Medulla oblongata (tissue), 1 donor: ENCODE data around the gene BARHL1.
"Not testable (repeated sequence)": the region's sequence is repeated elsewhere in the genome, so short reads cannot be mapped to it uniquely, and the experiment has no call there.

Experiments
- DNase-seq: peaks from one replicate; pipeline ENCODE4 v3.0.0-alpha.2; 2015; ENCODE audit errors: extremely low spot score

Gene BARHL1

DNA sequence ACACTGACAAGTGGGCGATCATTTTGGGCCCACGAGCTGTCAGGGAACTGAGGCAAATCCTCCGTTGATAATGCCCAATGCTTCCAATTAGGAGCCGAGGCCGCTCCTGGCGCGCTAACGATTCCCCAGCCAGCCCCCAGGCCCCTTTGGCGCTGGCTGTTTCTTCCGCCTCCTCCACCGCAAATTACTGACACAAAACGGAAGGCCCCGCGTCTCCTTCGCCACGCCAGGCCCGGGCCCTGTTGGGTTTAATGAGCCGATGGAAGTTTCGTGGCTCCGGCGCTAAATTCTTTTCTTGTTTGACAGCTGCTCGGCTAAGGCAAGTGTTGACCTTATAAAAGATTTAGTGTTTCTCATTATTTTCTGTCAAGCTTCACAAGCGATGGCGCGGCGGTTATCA is 25.7 kb upstream of the BARHL1 start:
- DNase-seq: no peak

DNA sequence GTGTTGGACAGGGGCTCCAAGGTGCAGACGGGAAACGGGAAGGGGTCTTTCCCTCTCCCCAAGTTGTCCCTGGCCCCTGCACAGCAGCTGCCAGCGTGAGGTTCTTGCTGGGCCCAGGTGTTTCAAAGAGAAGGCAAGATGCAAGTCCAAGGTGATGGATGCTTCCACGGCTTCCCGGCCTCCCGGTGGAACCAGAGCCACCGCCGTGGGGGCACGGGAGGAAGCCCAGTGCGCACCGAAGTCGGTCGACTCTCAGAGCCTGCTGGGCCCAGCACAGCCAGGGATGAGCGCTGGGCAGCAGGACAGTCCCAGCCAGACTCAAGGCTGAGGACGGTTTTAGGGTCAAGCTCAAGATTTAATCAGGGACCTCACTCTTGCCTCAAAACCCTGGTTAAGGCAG is 25.2 kb upstream of the BARHL1 start:
- no peak for DNase-seq

DNA sequence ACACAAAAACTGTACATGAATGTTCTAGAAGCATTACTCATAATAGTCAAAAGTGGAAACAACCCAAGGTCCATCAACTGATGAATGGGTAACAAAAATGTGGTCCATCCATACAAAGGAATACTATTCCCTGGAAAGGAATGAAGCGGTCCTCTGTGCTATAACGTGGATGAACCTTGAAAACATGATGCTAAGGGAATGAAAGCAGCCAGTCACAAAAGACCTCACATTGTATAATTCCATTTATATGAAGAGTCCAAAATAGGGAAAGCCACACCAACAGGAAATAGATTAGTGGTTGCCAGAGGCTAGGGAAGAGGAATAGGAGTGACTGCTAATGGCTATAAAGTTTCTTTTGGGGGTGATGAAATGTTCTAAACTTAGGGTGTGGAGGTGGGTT is 22.7 kb upstream of the BARHL1 start:
- DNase-seq: no peak

DNA sequence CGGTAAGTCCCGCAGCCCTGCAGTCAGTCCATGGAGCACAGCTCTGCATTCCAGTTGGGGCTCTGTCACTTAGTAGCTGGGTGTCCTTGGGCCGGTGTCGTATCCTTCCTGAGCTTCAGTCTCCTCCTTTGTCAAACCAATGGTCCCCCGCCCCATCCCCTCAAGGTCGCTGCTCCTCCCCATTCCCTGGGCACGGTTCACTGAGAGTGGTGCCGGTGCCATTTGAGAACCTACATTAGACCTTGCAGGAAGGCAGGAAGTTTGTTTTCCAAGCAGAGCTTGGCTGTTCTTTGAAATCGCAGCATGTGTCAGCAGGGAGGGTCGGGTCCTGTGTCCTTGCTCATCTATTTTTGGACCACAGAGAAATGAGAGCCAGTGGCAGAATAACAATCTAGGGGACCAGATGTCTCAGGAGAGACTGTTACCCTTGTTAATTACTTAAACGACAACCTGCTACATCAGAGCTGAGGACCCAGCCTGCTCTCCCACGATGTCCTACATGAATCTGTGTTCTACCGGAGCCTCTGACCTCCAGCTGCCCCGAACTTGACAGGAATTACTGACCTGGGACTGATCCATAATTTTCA is 21.7 kb upstream of the BARHL1 start:
- no peak for DNase-seq

DNA sequence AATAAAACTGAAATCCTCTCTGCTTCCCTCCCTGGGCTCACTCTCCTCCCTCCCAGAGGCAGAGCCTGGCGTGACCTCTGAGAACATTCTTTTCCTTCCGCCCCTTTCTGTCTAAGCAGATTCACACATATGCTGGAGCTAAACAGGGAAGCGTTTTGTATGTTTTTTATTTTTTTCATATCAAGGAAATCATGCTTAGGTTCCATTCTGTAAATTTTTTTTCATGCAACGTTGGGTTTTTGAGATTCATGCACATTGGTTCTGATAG is 20.2 kb upstream of the BARHL1 start:
- no peak for DNase-seq

DNA sequence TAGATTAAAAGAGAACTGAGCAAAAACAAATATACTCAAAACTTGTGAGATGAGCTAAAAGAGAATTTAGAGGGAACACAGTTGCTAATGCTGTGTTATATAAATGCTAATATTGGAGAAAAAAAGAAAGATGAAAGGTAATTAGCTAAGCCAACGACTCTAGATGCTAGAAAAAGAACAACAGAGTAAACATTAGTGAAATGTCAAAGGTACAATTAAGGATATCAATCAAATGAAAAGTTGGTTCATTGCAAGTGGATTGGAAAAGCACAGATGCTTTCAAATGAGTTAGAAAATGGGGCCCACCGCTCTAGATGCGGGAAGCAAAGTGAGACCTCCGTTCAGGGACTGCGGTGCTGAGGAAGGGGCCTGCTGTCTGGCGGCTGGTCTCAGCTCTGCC is 17.9 kb upstream of the BARHL1 start:
- no peak for DNase-seq

DNA sequence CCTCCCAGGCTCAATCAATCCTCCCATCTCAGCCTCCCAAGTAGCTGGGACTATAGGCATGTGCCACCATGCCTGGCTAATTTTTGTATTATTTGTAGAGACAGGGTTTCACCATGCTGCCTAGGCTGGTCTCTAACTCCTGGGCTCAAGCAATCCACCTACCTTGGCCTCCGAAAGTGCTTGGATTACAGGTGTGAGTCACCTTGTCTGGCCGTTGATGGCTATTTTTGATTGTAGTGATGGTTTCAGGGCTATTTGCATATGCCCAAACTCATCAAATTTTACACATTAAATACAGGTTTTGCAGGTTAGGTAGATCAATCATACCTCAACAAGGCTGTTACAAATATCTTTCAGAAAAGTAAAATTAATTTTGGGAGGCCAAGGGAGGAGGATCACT is 13.6 kb upstream of the BARHL1 start:
- not testable (repeated sequence) for DNase-seq

DNA sequence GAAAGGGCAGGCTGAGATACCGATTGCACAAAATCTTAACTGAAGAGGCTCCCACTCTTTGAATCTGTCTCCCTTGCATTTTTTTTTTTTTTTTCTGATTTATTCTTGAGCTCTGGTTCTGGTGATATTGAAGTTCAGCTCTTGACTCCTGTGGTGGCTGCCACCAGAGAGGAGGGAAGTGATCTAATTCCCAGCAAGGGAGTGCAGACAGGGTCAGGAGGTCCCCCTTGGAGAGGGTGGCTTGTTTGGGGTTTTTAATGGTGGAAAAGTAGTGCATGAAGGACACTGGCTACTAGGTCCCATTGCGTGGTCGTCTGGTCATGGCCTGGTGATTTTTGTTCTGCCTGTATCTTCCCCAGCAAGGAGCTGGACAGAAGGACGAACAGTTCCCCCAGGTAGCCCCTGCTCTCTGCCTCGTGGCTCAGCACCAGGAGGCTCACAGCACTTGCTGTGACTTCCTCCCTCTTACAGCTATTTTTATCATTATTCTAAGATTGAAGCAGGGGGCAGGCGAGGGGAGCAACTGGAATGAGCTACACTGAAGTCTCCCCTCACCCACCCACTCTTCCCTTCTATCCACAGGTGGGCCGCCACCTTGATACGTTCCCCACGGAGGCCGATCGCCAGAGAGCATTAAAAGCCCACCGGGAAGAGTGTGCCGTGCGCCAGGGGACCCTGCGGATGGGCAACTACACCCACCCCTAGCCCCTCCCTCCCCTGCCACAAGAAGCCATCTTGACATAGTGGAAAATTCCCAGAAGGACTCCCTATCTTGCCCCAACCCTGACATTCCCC is 10.4 kb upstream of the BARHL1 start:
- DNase-seq: no peak

DNA sequence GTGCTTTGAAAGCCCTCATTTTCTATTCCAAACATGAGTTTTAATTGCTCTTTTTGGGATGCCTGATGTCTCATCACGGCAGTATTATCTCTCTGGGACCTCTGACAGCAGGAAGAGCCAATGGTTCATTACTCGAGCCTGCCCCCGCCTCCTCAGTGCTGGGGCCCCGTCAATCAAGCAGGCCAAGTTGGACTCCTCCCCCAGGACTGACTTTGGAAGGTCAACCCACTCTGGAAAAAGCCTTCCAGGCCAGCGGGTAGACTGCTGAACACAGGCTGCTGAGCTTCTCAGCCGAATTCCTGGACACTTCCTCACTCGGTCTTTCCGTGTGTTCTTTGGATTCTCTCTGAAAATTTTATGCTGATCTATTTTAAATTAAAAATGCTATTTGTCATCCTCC is 9.5 kb upstream of the BARHL1 start:
- no peak for DNase-seq

DNA sequence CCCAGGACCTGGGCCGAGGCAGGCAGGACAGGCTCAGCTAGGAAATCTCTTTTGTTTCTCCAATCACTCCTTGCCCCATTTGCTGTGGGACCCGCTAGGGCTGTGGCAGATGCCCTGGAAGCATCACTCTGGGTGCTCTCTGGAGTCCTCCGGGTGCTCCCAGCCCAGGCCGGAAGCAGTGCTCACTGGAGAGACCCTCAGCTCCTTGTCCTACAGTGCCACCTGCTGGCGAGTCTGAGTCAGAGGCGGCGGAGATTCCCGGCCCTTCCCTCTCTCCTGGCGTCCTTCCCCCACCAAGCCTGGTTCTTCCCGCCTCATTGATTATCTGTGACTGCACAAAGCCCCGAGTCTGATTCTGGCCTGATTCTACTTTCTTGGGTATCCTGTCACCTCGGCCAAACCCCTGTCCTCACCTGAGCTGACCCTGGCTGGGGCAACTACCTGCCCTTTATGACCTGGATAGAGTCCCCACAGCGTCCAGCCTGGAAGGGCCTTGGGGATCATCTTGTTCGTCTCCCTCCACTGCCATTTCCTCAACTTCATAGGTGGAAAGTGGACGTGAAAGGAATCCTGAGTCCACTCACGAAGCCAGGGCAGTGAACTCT is 7.3 kb upstream of the BARHL1 start:
- DNase-seq: peak; percentile 73

DNA sequence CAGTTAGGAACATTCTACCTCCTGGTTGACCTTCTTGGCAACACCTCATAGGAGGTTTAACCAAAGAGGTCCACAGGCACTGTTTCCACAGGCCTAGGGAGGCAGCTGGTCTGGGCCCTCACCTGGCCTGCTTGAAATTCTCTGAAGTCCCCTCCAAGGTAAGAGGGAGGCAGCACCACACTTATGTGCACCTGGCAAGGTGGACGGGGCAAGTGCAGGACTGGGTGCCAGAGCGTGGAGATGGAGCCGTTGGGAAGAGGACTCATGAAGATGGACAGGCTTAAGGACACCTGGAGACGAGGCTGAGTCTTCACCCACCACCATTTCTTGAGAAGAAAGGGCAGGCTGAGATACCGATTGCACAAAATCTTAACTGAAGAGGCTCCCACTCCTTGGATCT is 6.6 kb upstream of the BARHL1 start:
- DNase-seq: no peak

DNA sequence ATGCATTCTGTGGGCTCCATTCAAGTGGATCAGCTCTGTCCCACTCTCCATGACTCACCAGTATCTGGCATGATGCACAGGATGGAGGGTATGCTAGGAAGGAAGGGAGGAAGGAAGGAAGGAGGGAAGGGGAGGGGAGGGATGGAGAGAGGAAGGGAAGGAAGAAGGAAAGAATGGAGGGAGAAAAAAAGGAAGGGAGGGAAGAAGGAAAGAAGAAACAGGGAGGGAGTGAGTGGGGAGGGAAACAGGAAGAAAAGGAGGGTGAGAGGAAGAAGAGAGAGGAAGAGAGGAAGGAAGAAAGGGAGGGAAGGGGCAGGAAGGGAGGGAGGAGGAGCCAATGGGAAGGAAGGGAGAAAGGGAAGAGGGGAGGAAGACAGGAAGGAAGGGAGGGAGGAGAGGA is 5.3 kb upstream of the BARHL1 start:
- no peak for DNase-seq

DNA sequence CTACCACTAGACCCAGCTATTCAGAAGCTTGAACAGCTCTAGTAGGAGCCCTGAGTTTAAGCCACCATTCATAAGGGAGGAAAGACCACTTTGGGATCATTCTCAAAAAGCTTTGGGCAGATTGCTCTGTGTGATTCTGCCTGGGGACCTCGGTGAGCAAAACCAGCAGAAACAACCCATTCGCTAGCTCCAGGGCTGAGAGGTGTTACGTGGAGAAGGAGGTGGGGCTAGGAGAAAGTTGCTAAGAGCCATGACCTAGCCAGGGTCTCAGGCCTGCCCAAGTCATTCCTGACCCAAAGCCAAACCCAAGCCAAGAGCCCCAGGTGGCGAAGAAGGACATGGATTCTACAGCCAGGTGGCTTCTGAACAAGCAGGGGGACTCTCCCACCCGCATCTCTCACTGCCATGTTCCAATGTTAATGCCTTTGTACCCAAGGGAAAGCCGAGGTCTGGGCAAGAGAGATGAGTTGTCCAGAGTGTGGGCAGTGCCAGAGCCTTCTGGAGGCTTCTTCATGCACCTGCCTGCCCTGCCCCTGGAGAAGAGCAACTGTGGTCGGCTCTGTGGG is 4.0 kb upstream of the BARHL1 start:
- DNase-seq: no peak

DNA sequence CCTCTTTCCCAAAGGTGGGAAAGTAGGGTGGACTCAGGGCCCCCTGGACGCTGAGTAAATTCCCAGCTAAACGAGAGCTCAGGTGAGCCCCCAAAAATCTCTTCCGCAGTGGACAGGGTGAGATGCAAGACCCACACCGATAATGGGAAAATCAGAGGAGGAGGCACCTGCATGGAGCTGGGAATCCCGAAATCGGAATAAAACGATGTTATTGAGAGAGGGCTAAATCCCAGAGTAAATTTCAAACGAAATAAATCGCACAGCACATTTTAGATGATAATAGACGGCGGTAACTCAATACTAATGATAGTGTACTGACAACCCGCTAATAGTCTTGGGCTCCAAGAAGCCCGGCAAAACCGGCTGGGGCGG is 3.0 kb upstream of the BARHL1 start:
- DNase-seq: no peak

DNA sequence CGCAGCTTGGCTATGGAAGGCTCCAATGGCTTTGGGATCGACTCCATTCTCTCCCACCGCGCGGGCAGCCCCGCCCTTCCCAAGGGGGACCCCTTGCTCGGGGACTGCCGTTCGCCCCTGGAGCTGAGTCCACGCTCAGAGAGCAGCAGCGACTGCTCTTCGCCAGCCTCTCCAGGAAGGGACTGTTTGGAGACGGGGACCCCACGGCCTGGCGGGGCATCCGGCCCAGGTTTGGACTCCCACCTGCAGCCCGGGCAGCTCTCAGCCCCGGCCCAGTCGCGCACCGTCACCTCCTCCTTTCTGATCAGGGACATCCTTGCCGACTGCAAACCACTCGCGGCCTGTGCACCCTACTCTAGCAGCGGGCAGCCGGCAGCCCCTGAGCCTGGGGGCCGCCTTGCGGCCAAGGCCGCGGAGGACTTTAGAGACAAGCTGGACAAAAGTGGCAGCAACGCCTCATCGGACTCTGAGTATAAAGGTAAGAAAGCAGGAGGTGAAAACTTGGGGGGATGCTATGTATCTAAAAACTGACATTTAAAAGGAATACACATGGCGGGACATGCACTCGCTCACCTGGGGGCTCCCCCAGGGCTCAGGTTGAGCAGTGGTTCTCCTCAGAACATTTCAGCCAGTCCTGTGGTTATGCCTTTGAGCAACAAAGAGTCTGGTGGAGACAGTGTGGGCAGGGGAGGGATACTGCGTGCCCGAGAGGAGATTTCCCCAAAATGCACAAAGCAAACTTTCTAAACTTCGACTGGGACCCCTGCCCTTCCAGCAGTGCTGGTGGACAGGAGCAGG is 579 bp downstream of the BARHL1 start:
- DNase-seq: no peak

DNA sequence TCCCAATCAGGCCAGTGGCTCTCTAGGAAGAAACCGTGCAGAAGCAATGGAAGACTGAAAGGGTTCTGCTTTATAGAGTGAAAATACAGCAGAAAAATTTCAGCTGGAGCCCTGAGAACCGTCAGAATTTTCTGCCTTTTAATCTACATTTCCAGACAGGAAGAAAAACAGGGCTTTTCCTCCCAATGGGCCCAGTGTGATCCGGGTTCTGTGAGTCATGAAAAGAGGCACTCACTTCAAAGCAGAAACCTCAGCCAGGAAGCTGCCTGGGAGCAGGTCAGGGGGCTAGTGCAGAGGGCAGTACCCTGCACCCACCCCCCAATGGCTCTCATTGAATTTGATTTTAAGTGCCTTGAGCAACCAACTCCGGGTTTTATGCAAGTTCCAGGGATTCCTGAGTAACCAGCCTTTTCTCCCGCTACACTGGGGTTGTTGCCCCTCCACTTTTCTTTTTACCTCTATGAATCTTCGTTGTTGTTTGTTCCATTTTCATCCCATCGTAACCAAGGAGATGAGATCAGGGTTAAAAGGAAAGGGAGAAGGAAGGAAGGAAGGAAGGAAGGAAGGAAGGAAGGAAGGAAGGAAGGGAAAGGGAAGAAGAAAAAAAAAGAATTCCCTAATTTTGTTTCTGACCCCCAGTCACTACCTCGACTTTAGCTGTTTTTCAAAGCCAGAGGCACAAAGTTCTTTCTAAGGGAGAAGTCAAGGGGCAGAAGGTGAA is 1.3 kb downstream of the BARHL1 start:
- DNase-seq: no peak

DNA sequence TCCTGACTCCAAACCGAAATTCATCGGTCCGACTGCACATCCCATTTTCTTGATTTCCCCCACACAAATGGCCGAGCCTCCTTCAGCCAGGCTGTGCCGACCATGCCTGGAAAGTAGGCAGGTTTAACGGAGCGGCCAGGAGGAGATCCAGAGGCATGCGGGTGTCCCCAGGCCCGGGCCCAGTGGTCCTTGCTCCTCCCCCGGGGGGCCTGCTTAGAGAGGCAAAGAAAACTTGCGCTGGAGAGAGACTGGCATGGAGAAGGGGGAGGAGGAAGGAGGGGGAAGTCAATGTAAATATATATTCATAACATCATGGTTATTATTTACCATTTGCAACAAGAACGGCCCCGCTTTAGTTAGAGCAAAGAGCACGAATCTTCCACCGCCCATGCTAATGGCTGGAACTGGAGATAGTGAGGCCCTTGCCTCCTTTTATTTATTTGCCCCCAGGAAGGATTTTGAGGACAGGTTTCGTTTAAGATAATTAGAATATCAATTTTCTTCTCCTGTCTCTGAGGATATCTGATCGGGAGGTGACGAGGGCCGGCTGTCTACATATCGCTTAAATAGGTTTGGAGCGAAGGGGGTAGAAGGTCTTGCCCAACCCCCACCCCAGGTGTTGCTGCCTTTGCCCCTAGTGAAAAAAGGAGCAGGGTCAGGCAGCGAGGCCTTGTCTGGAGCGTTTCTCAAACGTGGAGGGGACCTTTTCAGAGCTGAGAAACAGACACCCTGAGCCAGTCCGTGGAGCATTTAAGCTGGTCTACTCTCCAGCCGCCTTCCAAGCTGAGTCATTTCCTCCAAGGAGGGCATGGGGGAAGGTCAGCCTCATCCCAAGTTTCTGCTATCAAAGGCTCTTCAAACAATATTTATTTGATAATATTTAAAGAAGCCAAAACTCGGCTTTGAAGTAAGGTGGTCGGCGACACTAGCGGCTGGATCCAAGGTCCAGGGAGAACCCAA is 2.5 kb downstream of the BARHL1 start:
- DNase-seq: no peak

DNA sequence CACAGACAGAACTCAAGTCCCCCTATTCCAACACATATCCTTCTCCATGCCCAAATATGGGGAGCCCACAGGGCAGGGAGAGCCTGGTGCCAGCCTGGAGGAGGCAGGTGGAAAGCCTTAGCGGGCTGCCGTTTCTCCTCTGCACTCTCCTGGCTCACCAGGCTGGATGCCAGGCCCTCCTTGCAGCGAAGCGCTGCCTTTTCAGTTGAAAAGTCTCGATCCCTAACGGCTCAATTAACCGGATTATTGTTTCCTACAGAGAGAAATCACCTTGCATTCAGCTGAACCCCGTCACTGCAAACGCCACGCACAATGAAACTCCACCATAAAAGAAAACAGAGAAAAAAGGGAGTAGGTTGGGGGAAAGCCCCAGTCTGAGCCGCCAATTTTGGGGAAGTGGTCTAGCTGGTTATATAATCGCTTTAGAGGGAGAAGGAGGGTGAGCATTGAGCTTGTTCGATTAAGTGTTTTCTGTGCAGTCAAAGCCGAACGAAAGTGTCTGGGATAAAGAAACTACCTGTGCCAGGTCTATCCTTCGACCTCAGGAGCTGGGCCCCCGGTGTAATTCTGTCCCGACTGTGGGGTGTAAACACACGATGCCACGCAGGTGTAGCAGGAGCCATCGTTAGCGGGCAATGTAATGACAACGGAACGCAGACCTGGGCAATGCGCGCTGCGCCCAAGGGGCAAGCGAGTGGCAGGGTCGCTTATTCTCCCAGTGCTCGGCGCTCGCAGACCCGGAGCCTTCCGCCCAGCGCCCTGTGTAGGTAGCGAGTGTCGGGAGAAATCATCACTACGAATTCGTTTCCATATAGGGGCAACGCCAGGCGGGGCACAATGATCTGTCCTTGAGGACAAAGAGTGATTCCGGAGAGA is 3.8 kb downstream of the BARHL1 start:
- DNase-seq: no peak

DNA sequence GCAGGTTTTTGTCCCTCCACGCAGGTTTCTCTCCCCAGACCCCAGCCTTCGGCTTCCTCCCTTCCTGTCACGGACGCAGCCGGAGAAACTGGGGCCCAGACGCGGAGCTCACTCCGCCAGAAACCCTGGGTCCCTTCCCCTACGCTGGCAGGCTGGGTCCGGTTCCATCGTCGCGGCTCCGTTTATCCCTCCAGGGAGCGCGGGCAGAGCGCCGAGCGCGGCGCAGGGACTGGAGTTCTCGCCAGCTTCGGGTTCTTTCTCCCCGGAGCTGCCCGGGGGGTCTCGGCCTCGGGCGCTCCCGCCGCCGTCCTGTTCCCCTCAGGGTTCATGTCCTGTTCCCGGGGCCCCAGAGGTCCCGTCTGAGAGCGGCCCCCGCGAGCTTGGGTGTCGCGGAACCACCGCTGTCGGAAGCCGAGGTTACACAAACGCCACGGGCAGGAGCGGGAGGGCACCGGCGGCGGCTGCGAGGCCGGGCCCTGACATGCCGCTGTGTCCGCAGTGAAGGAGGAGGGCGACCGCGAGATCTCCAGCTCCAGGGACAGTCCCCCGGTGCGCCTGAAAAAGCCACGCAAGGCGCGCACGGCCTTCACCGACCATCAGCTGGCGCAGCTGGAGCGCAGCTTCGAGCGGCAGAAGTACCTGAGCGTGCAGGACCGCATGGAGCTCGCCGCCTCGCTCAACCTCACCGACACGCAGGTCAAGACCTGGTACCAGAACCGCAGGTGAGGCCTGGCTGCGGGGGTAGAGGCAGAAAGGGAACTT is 4.6 kb downstream of the BARHL1 start:
- DNase-seq: no peak
